Stimulated activated CD8-positive, alpha-beta memory T cell treated with anti-CD3 and anti-CD28 coated beads, Interleukin-12 subunit alpha, Interleukin-12 subunit beta, amount 100 ng/mL, for 1 hour (primary cell): ENCODE results near the gene CXCL17.
"Not testable (repeated sequence)": the region's sequence is repeated elsewhere in the genome, so short reads cannot be mapped to it uniquely, and the experiment has no call there.

Experiments used
- DNase-seq: peaks from one replicate; pipeline ENCODE4 v3.0.0-alpha.2; 2020; ENCODE audit warnings: low read depth

Gene CXCL17

DNA sequence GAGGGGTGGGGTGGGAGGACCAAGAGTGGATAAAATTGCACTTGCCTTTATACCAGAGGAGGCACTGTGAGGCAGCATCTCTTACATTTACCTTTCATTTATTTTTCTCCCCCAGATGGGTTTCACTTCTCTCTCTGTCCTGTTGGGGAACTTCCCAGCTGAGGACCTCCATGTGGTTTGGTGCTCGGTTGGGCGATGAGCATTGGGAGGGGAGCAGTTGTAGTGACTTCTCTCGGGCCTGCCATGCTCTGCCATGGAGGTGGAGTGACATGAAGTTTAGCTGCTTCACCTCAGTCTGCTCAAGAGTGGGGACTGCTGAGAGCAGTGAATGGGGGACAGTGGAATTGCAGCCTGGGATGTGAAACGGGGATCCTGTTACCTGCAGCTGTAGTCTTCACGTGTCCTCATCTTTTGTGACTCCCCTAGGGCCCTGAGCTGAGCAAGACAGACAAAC is 23.1 kb upstream of the CXCL17 start:
- DNase-seq, result no peak

DNA sequence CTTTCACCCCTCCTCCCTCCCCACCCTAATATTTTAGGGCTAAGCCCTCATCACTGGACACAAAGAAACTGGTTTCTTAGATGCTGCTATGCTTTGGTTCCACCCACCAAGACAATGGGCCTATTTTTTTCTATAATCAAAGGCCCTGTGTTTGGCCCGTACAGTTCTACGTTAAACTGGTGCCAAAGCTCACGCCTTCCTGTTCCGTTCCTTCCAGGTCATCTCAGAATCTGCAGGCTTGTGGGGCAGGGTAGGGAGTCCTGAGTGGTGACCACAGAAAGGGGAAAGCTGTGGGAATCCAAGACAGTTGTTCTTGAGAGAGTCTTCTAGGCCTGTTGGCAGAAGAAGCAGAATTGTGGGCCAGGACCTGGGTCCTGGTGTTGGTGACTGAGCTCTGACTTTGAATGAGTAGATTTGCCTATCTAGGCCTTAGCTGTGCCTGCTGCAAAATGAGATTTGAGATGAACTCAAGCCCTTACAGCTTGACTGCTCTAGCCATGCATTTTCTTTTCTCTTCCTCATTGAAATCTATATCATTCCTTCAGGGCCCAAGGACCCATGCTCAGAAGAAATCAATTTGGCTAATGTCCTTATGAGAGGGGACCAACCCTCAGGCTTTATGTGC is 19.1 kb upstream of the CXCL17 start:
- DNase-seq, result no peak

DNA sequence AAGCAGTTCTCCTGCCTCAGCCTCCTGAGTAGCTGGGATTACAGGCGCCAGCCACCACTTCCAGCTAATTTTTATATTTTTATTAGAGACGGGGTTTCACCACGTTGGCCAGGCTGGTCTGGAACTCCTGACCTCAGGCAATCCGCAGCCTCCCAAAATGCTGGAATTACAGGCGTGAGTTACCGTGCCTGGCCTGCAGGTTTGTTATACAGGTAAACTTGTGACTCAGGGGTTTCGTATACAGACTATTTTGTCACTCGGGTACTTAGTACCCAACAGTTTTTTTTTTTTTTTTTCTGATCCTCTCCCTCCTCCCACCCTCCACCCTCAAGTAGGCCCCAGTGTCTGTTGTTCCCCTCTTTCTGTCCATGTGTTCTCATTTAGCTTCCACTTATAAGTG is 18.5 kb upstream of the CXCL17 start:
- not testable (repeated sequence) for DNase-seq

DNA sequence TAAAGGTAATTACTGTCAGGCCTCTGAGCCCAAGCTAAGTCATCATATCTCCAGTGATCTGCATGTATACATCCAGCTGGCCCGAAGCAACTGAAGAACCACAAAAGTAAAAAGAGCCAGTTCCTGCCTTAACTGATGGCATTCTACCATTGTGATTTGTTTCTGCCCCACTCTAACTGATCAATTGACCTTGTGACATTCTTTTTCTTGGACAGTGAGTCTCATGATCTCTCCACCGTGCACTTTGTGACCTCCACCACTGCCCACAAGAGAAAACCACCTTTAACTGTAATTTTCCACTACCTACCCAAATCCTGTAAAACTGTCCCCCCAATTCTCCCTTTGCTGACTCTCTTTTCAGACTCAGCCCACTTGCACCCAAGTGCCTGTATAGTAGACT is 17.2 kb upstream of the CXCL17 start:
- no peak for DNase-seq

DNA sequence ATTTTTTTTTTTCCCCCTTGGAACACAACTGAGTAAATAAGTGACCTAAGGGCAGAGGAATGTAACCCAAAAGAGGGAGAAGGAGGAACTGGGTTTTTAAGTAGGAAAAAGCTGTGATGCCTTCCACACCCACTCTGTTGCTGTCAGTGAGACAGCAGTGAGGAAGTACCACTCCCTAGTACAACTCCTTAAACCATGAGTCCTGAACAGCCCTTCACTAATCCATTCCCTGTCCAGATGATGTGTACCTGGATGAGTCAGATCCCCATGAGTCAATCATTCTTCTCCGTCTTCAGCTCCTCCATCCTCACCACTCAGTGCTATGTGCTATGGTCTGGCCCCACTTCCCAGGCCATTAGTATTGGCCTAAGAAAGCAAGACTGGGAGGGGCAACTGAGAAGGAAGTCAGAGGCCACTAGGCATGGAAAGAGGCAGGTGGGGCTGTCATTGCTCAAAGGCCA is 12.9 kb upstream of the CXCL17 start:
- no peak for DNase-seq

DNA sequence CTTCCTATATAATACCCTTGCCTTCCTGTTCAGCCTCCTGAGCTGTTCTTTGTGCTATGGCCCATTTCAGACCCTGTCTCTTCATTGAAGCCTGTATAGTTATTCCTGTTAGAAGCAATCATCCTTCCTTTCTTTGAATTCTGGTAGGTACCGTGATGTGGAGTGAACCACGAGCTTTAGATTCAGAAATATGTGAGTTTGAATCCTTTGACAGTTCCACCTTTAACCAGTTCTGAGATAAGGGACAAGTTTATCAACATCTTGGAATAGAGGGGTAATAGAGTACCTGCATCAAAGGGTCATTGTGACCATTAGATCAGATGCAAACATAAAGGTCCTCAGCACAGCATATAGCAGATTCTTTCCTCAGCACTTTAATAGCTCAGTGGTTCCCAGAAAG is 12.3 kb upstream of the CXCL17 start:
- DNase-seq, result no peak

DNA sequence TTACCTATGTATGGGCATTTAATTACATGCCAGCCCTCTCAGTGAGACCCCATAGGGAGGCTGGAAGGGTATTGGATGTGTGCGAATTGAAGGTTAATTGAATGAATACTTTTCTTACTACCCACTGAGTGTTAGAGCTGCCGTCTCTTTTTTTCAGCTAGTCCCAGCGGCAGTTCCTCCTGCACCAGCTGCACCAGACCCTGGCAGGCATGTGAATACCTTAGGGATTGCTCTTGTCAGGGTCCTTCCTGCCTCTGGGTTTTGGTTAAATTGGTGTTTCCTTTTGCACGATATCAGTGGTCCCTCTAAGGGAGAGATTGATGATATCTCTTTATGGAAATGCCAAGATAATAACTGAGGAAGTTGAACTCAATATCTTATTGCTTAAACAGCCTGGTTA is 9.8 kb upstream of the CXCL17 start:
- DNase-seq, result no peak

DNA sequence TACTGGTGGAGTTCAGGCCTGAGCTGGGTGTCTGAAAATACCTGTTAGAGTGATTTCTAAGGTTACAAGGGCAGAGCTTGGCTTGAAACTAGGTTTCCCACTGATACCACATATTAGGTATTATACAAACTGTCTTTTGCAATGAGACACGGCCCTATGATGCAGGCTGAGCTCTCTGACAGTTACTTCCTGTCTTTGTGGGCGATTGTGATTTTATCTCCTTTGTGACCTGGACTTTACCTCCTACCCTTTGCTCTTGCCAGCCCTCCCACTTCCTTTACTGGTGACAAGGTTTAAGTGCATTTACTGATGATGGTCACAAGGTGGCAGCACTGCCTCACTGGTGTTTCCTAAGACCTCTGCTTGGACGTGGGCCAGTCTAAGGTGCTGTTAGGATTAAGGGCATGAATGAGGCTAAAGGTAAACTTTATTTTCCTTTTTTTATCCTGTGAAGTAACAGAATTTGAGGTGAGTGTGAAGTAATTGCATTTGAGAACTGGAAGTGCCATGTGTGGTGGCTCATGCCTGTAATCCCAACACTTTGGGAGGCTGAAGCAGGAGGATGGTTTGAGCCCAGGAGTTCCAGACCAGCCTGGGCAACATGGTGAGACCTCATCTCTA is 7.7 kb upstream of the CXCL17 start:
- peak; percentile 70 for DNase-seq

DNA sequence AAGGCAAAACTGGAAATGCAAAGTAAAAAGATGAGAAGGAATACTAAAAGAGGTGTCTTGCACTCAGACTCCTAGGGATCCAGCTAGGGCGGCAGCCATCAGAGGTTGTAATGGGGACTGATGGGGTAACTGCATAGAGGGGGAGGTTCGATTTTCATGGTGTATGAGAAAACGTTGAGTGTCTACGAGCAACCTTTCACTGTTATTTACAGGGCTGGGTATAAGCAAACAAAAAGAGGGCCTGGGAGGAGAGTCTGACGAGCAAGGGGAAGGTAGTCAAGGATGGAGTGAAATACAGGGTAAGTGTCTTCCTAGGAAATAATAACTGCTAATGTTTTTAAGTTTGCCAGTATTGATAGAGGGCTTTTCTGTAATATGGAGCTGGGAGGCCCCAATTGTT is 5.6 kb upstream of the CXCL17 start:
- not testable (repeated sequence) for DNase-seq

DNA sequence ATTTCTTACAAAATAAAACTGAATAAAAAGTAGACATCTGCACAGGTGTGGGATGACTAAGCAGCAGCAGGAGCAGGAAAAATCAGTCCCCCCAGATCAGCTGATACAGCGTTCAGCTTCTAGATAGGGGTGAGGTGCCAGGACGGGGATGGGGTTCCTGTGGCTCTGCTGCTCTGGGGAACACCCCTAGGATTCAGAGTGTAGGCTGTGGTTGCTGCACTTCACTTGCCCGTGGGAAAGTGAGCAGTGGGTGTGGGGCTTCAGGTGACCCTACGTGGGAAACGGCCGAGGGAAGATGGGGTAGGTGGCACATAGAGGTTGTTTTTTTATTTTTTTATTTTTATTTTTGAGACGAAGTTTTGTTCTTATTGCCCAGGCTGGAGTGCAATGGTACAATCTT is 3.2 kb upstream of the CXCL17 start:
- DNase-seq, result no peak

DNA sequence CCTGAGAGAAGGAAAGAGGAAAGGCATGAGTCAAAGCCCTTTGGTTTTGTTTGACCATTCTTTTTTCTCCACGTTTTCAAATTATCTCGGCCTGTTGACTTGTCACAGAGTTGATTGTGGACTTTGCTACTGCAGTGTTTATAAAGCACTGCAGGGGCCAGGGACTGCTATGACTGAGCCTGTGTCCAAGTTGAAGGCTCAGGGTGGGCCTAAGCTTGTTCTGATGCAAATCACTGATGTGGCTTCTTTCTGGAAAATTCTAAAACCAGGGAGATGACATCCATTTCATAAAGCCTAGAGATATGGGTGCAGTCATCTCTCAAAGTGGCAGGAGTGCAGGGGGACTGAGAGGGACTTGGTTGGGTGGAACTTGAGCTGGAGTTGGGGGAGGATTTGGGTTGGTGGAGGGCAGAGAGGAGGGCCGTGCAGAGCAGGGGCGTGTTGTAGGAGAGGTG is 1.2 kb upstream of the CXCL17 start:
- no peak for DNase-seq

DNA sequence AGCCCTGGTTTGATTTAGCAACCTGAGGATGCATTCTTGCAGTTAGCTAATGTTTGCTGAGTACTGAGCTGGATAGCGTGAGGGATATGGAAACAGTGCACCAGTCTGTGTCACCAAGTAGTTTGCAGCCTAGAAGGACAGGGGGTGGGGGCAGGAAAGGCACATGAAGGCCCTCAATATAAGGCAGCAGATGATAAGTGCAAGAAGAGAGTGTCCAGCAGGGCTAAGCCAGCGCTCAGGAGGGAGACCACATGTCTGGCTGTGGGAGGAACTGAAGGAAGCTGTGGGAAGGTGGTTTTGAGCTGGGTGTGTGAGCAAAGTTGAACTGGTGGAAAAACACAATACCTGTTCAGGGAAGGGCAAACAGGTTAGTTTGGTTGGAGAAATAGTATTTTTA is 1.7 kb downstream of the CXCL17 start:
- DNase-seq, result no peak

DNA sequence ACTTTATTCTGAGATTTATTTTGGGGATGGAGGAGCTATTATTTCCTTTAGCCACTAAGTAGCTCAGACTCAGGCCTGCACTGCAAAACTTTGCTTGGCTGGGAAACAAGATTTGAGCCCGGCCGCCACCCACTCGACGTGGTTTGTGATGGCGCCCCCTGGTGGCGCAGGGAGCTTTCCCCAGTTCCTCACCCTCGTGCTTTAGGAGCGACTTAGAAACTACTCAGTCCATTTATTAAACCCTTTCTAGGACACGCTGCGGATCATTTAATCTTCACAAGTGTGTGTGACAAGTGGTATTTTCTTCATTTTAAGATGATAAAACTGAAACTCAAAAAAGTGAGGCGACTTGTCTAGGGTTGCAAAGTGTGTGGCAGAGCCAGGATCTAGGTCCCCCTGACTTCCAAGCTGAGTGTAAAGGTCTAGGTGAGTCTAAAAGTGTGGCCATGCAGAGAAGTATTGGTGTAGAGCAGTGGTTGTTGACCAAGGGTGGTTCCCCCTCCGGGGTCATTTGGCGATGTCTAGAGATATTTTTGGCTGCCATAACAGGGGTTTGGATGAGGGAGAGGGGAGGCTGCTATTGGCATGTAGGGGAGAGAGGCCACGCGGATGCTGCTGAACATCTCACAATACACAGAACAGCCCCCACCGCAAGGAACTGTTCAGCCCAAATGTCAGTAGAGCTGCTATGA is 2.2 kb downstream of the CXCL17 start:
- DNase-seq, result peak; percentile 75

DNA sequence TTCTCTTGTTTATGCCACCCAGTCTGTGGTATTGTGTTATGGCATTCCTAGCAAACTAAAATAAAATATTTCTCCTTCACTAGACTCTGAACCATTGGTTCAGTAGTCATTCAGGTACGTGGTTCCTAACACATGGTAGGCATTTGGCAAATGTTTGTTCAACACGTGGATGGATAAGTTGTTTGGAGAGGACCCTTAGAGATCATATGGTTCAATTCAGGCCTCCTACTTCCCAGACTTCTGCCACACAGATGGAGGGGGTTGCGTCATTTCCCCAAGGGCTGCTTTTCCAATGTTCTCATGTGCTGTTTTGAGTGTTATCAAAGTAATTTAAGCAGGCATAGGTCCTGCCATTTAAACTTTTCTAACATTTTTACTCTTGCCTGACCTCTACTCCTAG is 6.7 kb downstream of the CXCL17 start:
- DNase-seq, result no peak

DNA sequence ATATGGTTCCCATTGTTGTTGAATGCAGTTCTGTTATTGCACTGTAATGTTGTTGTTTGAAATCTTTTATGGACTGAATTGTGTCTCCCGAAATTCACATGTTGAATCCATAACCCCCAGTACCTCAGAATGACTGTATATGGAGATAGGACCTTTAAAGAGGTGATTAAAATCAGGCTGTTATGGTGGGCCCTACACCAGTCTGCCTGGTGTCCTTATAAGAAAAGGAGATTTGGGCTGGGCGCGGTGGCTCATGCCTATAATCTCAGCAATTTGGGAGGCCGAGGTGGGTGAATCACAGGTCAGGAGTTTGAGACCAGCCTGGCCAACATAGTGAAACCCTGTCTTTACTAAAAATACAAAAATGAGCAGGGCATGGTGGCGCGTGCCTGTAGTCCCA is 7.4 kb downstream of the CXCL17 start:
- no peak for DNase-seq

DNA sequence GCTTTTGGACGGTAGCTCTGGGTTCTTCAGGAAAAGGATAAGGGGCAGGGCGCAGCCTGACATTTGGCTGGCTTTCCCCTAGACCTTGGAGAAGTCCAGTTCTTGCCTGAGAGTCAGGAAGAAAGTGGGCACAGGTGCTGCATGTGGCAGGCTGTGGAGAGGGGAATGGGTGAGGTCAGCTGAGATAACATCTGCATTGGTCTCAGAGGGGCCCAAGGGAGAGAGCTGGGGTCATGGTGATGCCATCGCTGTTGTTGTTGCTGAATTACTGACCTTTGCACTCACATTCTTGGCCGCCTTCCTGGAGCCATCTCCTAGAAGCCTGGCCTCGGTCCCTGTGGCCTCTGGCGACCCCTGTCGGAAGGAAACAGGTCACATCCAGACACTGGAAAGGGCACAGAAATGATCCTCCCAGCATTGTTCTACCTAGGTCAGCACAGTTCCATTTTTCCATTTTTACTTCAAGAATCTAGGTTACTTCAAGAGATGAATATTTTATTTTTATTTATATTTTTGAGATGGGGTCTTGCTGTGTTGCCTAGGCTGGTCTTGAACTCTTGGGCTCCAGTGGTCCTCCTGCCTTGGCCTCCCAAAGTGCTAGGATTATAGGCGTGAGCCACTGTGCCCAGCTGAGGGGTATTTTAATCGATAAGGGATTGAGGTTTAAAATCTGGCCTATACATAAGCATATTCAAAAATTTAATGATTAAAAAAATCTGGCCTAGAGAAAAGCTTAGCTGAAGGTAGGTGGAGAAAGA is 9.1 kb downstream of the CXCL17 start:
- peak; percentile 38 for DNase-seq

DNA sequence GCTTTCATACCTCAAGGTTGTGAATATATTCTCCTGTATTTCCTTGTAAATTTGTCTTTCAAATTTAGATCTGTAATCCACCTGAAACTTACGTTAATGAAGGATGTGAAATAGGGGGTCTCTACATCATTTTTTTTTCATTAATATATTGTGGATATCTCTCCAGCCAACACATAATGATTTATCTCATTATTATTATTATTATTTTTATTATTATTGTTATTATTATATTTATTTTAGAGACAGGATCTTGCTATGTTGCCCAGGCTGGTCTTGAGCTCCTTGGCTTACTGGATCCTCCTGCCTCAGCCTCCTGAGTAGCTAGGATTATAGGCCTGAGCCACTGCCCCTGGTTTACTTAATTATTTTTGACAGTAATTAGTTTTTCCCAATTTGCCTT is 11.3 kb downstream of the CXCL17 start:
- DNase-seq, result no peak

DNA sequence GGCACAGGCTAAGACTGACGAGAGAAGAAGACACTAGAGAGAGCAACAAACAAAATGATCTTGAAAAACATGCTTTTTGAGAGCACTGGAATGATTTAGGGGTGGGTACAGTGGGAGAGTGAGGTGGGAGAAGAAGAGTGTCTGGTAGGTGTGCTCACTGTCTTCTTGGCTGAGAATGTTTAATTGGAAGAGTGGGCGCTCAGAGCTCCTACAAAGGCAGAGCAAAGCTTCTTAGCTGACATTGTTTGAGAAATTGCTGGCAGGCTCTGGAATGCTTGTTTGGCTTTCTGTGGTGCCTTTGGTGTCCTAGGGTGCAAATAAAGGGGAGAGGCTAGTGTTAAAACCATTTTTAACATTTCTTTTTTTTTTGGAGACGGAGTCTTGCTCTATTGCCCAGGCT is 14.1 kb downstream of the CXCL17 start:
- no peak for DNase-seq

DNA sequence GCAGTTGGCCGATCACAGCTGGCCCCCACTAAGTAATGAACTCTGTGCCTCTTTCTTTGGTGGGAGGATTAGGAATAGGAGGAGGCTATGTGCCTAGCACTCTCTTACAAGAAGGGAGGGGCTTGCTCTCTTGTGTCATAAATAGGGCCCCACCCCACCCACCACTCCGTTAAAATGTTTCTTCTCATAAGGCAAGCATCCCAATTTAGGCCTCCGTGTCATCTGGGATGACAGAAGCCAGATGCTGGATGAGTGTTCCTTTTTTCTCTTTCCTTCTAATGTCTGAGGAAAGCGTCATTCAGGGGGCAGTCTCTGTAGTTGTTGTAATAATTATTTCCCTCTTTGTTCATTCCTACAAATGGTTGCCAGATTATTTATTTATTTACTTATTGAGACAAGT is 15.4 kb downstream of the CXCL17 start, which contains the start of gene LIPE:
LIPE (minus strand) TSS at position 76 of the 400 bp plus-strand sequence. CDS start 239 bp downstream, outside the sequence.
- no peak for DNase-seq

DNA sequence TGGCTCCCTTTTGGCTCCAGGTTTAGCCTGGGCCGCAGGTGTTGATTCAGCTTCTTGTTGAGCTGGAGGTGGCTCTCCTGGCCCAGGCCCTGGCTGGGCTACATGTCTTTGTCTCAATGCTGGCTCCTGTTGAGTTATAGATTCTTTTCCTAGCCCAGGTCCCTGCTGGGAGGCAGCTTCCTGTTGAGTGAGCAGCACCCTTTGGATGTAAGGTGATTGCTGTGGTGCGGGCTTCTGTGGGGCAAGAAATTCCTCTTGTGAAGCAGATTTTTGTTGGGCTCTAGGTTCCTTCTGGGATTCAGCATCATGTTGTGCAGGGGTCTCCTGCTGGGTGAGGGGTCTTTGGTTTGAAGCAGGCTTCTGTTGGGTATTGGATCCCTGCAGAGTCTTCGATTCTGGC is 16.1 kb downstream of the CXCL17 start:
- DNase-seq, result no peak

DNA sequence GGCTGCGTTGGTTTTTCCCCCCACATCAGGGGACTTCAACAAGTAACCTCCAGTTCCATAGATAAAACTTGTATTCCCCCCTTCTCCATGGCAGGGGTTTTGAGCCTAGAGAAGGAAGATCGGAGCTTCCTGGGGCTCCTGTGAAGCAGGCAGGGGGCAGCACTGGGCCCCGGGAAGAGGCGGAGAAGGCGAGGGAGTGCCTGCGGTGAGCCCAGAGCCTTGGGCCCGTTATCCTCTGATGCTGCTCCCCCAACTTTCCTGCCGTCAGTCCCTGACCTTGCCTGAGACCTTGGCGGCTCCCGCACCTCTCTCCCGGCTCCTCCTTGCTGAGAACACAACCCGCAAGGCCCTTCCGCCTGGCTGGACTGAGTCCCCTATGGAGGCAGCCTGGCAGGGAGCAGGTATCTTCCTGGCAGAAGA is 18.0 kb downstream of the CXCL17 start:
- DNase-seq, result no peak

DNA sequence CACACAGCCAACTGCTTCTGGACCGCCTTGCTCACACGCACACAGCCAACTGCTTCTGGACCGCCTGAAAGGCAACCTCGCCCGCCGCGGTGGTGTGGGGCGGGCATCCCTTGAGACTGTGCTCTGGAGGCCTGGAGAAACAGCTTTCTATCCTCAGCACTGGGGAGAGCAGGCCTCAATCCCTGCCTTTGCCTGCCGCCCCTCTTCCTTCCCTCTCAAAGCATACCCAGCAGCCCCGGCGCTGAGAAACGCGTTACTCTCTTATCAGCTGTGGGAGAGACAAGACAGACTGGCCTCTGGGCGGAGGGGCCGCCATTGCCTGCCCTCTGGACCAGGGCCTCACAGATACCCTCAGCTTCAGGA is 18.4 kb downstream of the CXCL17 start:
- DNase-seq, result no peak
